Left forelimb (tissue), 1 donor: ENCODE measurements around the gene COX7B2.

Source experiments
- DNase-seq: peaks from one replicate; pipeline ENCODE4 v3.0.0-alpha.2; 2018; ENCODE audit warnings: low spot score

The COX7B2 gene

GRCh38 chr4:46715468-46715867 lies 193.6 kb downstream of the COX7B2 start:
- DNase-seq = no peak

- DNase-seq = no peak
Observed at GRCh38 chr4:46698891-46699290, 210.2 kb downstream of the COX7B2 start.
